K562 (cell line): ENCODE measurements around the gene EMC6. TPM values are rescaled to one million over a fixed set of nuclear protein-coding genes. Genes with fewer than 3 reads are reported as not detected.

Experiments
- ATAC-seq: fragments of 200-7000 bp; cut with Tn5 transposase; 3 replicates; pipeline ENCODE4 v1.9.1; 2020; ENCODE audit warnings: moderate library complexity
- BruUV-seq: library from RNA; stranded (reverse); fragments of 400-500 nt; replicated peaks from 2 replicates; lab custom pipeline; 2021; lab: Mats Ljungman, UMichigan
- CTCF ChIA-PET: fragments of 300-600 bp; formaldehyde crosslinking; extraction: SDS; loops from one replicate; lab custom pipeline; 2021; ENCODE audit warnings: low intra/inter-chr PET ratio; lab: Yijun Ruan, JAX
- POLR2A ChIA-PET: fragments of 300-600, 350-650 bp; sonication (Branson Sonifier 250); formaldehyde crosslinking; extraction: SDS; loops from one replicate; lab custom pipeline; 2021; ENCODE audit warnings: antibody characterized with exemption, inconsistent platforms; lab: Yijun Ruan, JAX
- DNase-seq, 4 experiments: peaks; one replicate each; pipeline versions ENCODE4 v3.0.0 to v3.0.0-alpha.2; 2011 to 2018; ENCODE audit warnings: low spot score in 3 of 4, mixed read lengths in 3 of 4; ENCODE audit errors: extremely low read depth in 1 of 4
- FAIRE-seq: peaks from 2 replicates; lab custom pipeline; 2011; peaks lifted over from hg19 to GRCh38; lab: Jason Lieb, UNC
- H2AFZ ChIP-seq: 2 replicates; pipeline ENCODE4 v1.6.0; 2011; ENCODE audit warnings: low read depth, low read length, control low read depth, inconsistent platforms
- H3K27ac ChIP-seq: fragments of 200-600 bp; 3 replicates; pipeline ENCODE4 v1.8.0; 2011; ENCODE audit warnings: low read depth, mild to moderate bottlenecking, control low read depth, inconsistent platforms, low read length, moderate library complexity, mixed read lengths; ENCODE audit errors: extremely low read depth
- H3K27me3 ChIP-seq, 2 experiments: fragments of 300-600 bp in 1 of 2; 2 replicates in 1 of 2; 3 replicates in 1 of 2; pipeline versions ENCODE4 v1.6.0 to v1.8.0; 2011; ENCODE audit warnings: inconsistent platforms in 2 of 2, low read length in 2 of 2, mild to moderate bottlenecking in 1 of 2, mixed read lengths in 1 of 2, moderate library complexity in 1 of 2; ENCODE audit not compliant: control insufficient read depth in 2 of 2, insufficient read depth in 2 of 2
- H3K36me3 ChIP-seq: fragments of 300-600 bp; 3 replicates; pipeline ENCODE4 v1.8.0; 2011; ENCODE audit warnings: mild to moderate bottlenecking, low read length, inconsistent platforms; ENCODE audit not compliant: control insufficient read depth, insufficient read depth
- H3K4me1 ChIP-seq, 2 experiments: fragments of 200-600 bp in 1 of 2; replicated peaks in 1 of 2; 2 replicates in 1 of 2; 3 replicates in 1 of 2; pipeline versions ENCODE4 v1.5.1 to v1.8.0; 2011; ENCODE audit warnings: inconsistent platforms in 2 of 2, low read length in 2 of 2, mild to moderate bottlenecking in 1 of 2, mixed read lengths in 1 of 2, moderate library complexity in 1 of 2; ENCODE audit not compliant: control insufficient read depth in 2 of 2, insufficient read depth in 2 of 2
- H3K4me2 ChIP-seq: 2 replicates; pipeline ENCODE4 v1.6.1; 2011; ENCODE audit warnings: low read length, control low read depth, inconsistent platforms, mixed read lengths; ENCODE audit not compliant: insufficient read depth
- H3K4me3 ChIP-seq: fragments of 200-600 bp; sonication (generic), shearing (Covaris generic); 2 replicates; pipeline ENCODE4 v1.5.1; 2016; ENCODE audit warnings: control low read depth, inconsistent platforms
- H3K79me2 ChIP-seq: fragments of 200-600 bp; 3 replicates; pipeline ENCODE4 v1.8.0; 2011; ENCODE audit warnings: low read length, inconsistent platforms; ENCODE audit not compliant: control insufficient read depth, insufficient read depth
- H3K9ac ChIP-seq, 2 experiments: 2 replicates each; pipeline versions ENCODE4 v1.6.0 to v1.6.1; 2011; ENCODE audit warnings: low read depth in 2 of 2, low read length in 2 of 2, control low read depth in 1 of 2, inconsistent platforms in 1 of 2, mild to moderate bottlenecking in 1 of 2, mixed read lengths in 1 of 2; ENCODE audit not compliant: insufficient read depth in 1 of 2
- H3K9me1 ChIP-seq: one replicate; pipeline ENCODE4 v1.6.0; 2011; ENCODE audit warnings: inconsistent platforms, mild to moderate bottlenecking, low read length, moderate library complexity; ENCODE audit not compliant: control insufficient read depth, insufficient read depth
- H3K9me3 ChIP-seq: replicated peaks from 2 replicates; pipeline ENCODE4 v1.5.1; 2011; ENCODE audit warnings: low read depth, low read length, inconsistent platforms; ENCODE audit not compliant: control insufficient read depth, insufficient read depth
- H4K20me1 ChIP-seq: replicated peaks from 2 replicates; pipeline ENCODE4 v1.6.1; 2011; ENCODE audit warnings: low read length, inconsistent platforms, mixed read lengths; ENCODE audit not compliant: control insufficient read depth, insufficient read depth
- ARID4B ChIP-seq: sonication (generic); formaldehyde crosslinking; IDR thresholded peaks from 2 replicates; pipeline ENCODE4 v1.8.0; 2022; ENCODE audit warnings: mild to moderate bottlenecking, missing genetic modification reagents
- FIP1L1 ChIP-seq: fragments of 200-400 bp; formaldehyde crosslinking; IDR thresholded peaks from 2 replicates; pipeline ENCODE4 v1.6.1; 2018; ENCODE audit warnings: mild to moderate bottlenecking, low read depth, low read length; ENCODE audit not compliant: poor library complexity, severe bottlenecking
- FOXK2 ChIP-seq, 2 experiments: fragments of 450-650 bp; IDR thresholded peaks in 1 of 2; conservative IDR thresholded peaks in 1 of 2; 2 replicates each; pipeline ENCODE4 v1.6.1; 2016; ENCODE audit warnings: low read depth in 2 of 2, mild to moderate bottlenecking in 1 of 2
- HNRNPH1 ChIP-seq: fragments of 200-400 bp; formaldehyde crosslinking; optimal IDR thresholded peaks from 2 replicates; pipeline ENCODE3; 2017; ENCODE audit warnings: low read depth, mild to moderate bottlenecking, low read length, moderate library complexity
- KDM5B ChIP-seq: fragments of 200-600 bp; sonication (generic); IDR thresholded peaks from 2 replicates; pipeline ENCODE4 v1.6.1; 2012; ENCODE audit warnings: low read depth, mild to moderate bottlenecking, moderate library complexity, low read length, control low read depth, inconsistent platforms; ENCODE audit not compliant: insufficient replicate concordance
- L3MBTL2 ChIP-seq: fragments of 450-650 bp; IDR thresholded peaks from 2 replicates; pipeline ENCODE4 v1.6.1; 2016; ENCODE audit warnings: mild to moderate bottlenecking, moderate library complexity
- NR2C2 ChIP-seq, 2 experiments: fragments of 200-800 bp in 1 of 2; sonication (Bioruptor generic) in 1 of 2; sonication (generic) in 1 of 2; formaldehyde crosslinking in 1 of 2; IDR thresholded peaks; 2 replicates each; pipeline versions ENCODE4 v1.6.1 to v1.8.0; 2016 to 2022; ENCODE audit warnings: mild to moderate bottlenecking in 1 of 2, missing compliant biosample characterization in 1 of 2, missing genetic modification characterization in 1 of 2, missing genetic modification reagents in 1 of 2
- RBM39 ChIP-seq: fragments of 200-400 bp; formaldehyde crosslinking; optimal IDR thresholded peaks from 2 replicates; pipeline ENCODE3; 2018; ENCODE audit warnings: low read depth, low read length
- SAP30 ChIP-seq: fragments of 200-600 bp; sonication (generic); IDR thresholded peaks from 2 replicates; pipeline ENCODE4 v1.6.1; 2012; ENCODE audit warnings: borderline replicate concordance, low read depth, mild to moderate bottlenecking, moderate library complexity, low read length, control low read depth, inconsistent platforms; ENCODE audit not compliant: insufficient read depth, poor library complexity, severe bottlenecking
- SMARCC2 ChIP-seq: fragments of 450-650 bp; IDR thresholded peaks from 2 replicates; pipeline ENCODE4 v1.6.1; 2017; ENCODE audit warnings: antibody characterized with exemption, moderate library complexity, mild to moderate bottlenecking, low read depth
- THRB ChIP-seq: fragments of 450-650 bp; formaldehyde crosslinking; conservative IDR thresholded peaks from 2 replicates; pipeline ENCODE4 v1.4.0; 2022; ENCODE audit warnings: mild to moderate bottlenecking, missing genetic modification characterization
- ZNF184 ChIP-seq: sonication (generic); formaldehyde crosslinking; IDR thresholded peaks from 2 replicates; pipeline ENCODE4 v1.5.0; 2020; ENCODE audit warnings: missing genetic modification reagents
- ZNF24 ChIP-seq: fragments of 450-650 bp; IDR thresholded peaks from 2 replicates; pipeline ENCODE4 v1.6.1; 2016
- WGBS: fragments of 100-300 bp; shearing (Covaris generic); methylation state at CpG from one replicate; pipeline ENCODE4 v1.1.6; 2016; ENCODE audit warnings: low coverage, mixed read lengths; ENCODE audit not compliant: insufficient coverage; ENCODE audit errors: missing lambda C conversion rate; 5-methylcytosine and 5-hydroxymethylcytosine counted together
- in situ Hi-C: fragments of 300-500 bp; cut with MboI; formaldehyde crosslinking; loops from 4 replicates; pipeline ENCODE4 v1.15.0; 2018; ENCODE audit warnings: inconsistent platforms, mixed read lengths
- intact Hi-C: fragments of 100-400 bp; cut with micrococcal nuclease; formaldehyde crosslinking; loops from 2 replicates; pipeline ENCODE4 v1.14.2; 2022
- polyA plus RNA-seq, 8 experiments: library from polyadenylated mRNA; depleted of rRNA in 4 of 8; stranded (reverse) in 5 of 8; unstranded in 3 of 8; fragments of >200 nt; fragmentation: Nextera tagmentation in 2 of 8; fragmentation: Illumina TruSeq in 1 of 8; extraction: Ambion mirVana in 2 of 8; extraction: Trizol in 1 of 8; gene quantifications; 2 replicates each; pipeline versions ENCODE4 v1.2.1 to v1.2.3, GENCODE V29; 2011 to 2014; ENCODE audit warnings: inconsistent platforms in 1 of 8, missing spikeins in 1 of 8
- total RNA-seq, 7 experiments: library from RNA; depleted of rRNA in 6 of 7; stranded (reverse); fragments of >200 nt in 6 of 7; fragmentation: Illumina TruSeq in 2 of 7; extraction: Trizol in 2 of 7; gene quantifications; 2 replicates each; pipeline versions ENCODE4 v1.2.1 to v1.2.3, GENCODE V29; 2011 to 2021; ENCODE audit warnings: low replicate concordance in 1 of 7

The EMC6 gene
- total and polyA plus RNA-seq, 9 of the 15 experiments (the other 6 are each of a cell fraction or from before 2014, with no cell fraction given) = 2.9 to 136 (median 24.9) TPM

DNA sequence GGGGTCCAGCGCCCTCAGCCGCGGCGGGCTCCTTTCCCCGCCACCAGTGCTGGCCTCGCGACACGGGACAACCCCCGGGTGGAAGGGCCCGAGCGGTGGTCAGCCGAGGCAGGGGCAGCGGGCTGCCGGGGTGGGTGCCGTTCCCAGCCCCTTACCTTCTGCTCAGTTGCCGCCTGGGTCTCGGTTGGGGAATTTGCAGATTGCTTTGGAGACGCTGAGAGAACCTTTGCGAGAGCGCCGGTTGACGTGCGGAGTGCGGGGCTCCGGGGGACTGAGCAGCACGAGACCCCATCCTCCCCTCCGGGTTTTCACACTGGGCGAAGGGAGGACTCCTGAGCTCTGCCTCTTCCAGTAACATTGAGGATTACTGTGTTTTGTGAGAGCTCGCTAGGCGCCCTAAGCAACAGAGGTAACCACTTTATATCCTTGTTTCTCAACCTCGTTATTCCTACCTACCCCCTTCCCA lies 31.7 kb upstream of the EMC6 start:
- Histone ChIP-seq H3K9ac (peak overlapping the region; percentile 72 to 94), H3K9me1 (no peaks in the 10 kb centered on the region), H3K27me3 (no peaks in the 10 kb centered on the region), H3K4me1 (peaks cover 21 to 31% of the 10 kb centered on the region in 2 experiments), H3K4me3 (peak overlapping the region; percentile 63), H2AFZ (peak overlapping the region; percentile 98), H3K9me3 (no peaks in the 10 kb centered on the region), H3K79me2 (peaks cover 20% of the 10 kb centered on the region), H3K36me3 (peaks cover 11% of the 10 kb centered on the region; the same call in 2 of the 3 replicates)
- intact Hi-C loops = loop anchor here (5.0 kb wide), 1 partner anchor 35 kb away; no protein-coding TSS in a partner anchor
- FAIRE-seq = no peak
- BruUV-seq = no TSS peak
- ChIA-PET POLR2A (interaction anchor here (0.6 to 1.0 kb wide), 5 partner anchors 10 to 737 kb away, joined by 3 to 7 read pairs (median 4); no protein-coding TSS in a partner anchor), CTCF (no interaction called here)
- DNase-seq = no peak
- ATAC-seq = no peak; the same call in 2 of the 3 replicates
- in situ Hi-C loops = no loop called here
- 2% methylated on average over 25 of the region's 31 CpGs for WGBS
- TF ChIP-seq THRB (CRISPR knock-in tag) = no peak
- no peak for TF ChIP-seq RBM39
- no peak for TF ChIP-seq FIP1L1
- peak; percentile 37 for TF ChIP-seq SAP30
- TF ChIP-seq ZNF24 = no peak
- no peak for TF ChIP-seq ZNF184 (CRISPR knock-in tag)
- peak; percentile 70 for TF ChIP-seq ARID4B (CRISPR knock-in tag)
- TF ChIP-seq L3MBTL2 = peak; percentile 13; the same call in 1 of the 2 replicates
- peak; percentile 30 for TF ChIP-seq KDM5B
- no peak for TF ChIP-seq HNRNPH1
- TF ChIP-seq NR2C2 (CRISPR knock-in tag; IDR thresholded peaks at IDR 0.05) = no peak
- TF ChIP-seq NR2C2 (tag; IDR thresholded peaks at IDR 0.05) = peak; percentile 29; the same call in 1 of the 2 replicates
- no peak for TF ChIP-seq SMARCC2
- TF ChIP-seq FOXK2 (conservative IDR thresholded peaks at IDR 0.05 in 1 of 2, IDR thresholded peaks at IDR 0.05 in 1 of 2; ENCODE audit: low read depth in 2 of 2) = no peak
- TF ChIP-seq, all 486 proteins: peak for 5
- Histone ChIP-seq H3K27ac (no peak overlapping the region), H3K4me2 (peak overlapping the region; percentile 75), H4K20me1 (no peaks in the 10 kb centered on the region)
